SK-N-MC (cell line): Measurements from ENCODE around the gene PARD3.

ENCODE experiments used
- EZH2 ChIP-seq: fragments of 200-600 bp; sonication (generic); IDR thresholded peaks from one replicate; pipeline ENCODE4 v1.6.1; 2017; ENCODE audit warnings: antibody characterized with exemption
- FOXP2 ChIP-seq: optimal IDR thresholded peaks from 2 replicates; pipeline ENCODE3; 2011; ENCODE audit warnings: mild to moderate bottlenecking, moderate library complexity; ENCODE audit not compliant: insufficient read depth; ENCODE audit errors: extremely low read length, control extremely low read depth
- POLR2AphosphoS5 ChIP-seq: IDR thresholded peaks from 2 replicates; pipeline ENCODE4 v1.6.1; 2012; ENCODE audit warnings: mild to moderate bottlenecking, low read depth, low read length, borderline replicate concordance

DNA sequence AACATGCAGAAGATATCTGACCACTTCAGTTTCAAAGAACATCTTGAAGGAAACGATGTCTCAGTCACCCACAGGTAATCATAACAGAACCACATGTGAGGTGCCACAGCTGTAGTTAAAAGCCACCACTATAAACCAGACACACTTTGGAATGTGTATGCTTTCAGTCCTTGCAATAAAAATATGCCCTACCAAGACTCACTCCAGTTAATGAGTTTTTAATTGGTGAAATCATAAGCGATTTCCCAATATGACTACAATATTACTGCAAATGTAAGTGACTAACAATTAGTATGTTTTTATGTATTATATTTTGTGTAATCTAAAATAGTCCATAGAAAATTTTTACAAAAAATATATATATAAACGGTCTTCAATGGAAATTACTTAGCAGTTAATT, 428.2 kb downstream of the PARD3 start:
- no peak for TF ChIP-seq EZH2
- no peak for TF ChIP-seq POLR2AphosphoS5
- TF ChIP-seq FOXP2: no peak
